Measurements from ENCODE around the gene ABCC5.

The ABCC5 gene

GRCh38 chr3:183918178-183918577 lies 99.5 kb downstream of the ABCC5 start:
- no peak for DNase-seq

- no peak for DNase-seq
Observed at GRCh38 chr3:183917776-183918175, 99.9 kb downstream of the ABCC5 start.

GRCh38 chr3:183914856-183915255 lies 102.8 kb downstream of the ABCC5 start:
- DNase-seq, result no peak

GRCh38 chr3:183913580-183913920 lies 104.1 kb downstream of the ABCC5 start:
- DNase-seq, result no peak

GRCh38 chr3:183912895-183913579 lies 104.6 kb downstream of the ABCC5 start:
- DNase-seq, result no peak

GRCh38 chr3:183911763-183912506 lies 105.7 kb downstream of the ABCC5 start:
- no peak for DNase-seq

- no peak for DNase-seq
Observed at GRCh38 chr3:183911087-183911486, 106.6 kb downstream of the ABCC5 start.

- DNase-seq, result no peak
Observed at GRCh38 chr3:183909030-183909600, 108.6 kb downstream of the ABCC5 start.

- no peak for DNase-seq
Observed at GRCh38 chr3:183907911-183908331, 109.8 kb downstream of the ABCC5 start.

- no peak for DNase-seq
Observed at GRCh38 chr3:183907176-183907575, 110.5 kb downstream of the ABCC5 start.

- DNase-seq, result no peak
Observed at GRCh38 chr3:183906234-183906921, 111.3 kb downstream of the ABCC5 start.

- DNase-seq, result no peak
Observed at GRCh38 chr3:183904833-183905780, 112.6 kb downstream of the ABCC5 start.

- no peak for DNase-seq
Observed at GRCh38 chr3:183898028-183898431, 119.7 kb downstream of the ABCC5 start.

GRCh38 chr3:183897606-183898005 lies 120.1 kb downstream of the ABCC5 start:
- no peak for DNase-seq

GRCh38 chr3:183896610-183897009 lies 121.1 kb downstream of the ABCC5 start:
- no peak for DNase-seq

- no peak for DNase-seq
Observed at GRCh38 chr3:183896184-183896583, 121.5 kb downstream of the ABCC5 start.

GRCh38 chr3:183895774-183896173 lies 121.9 kb downstream of the ABCC5 start:
- no peak for DNase-seq

- DNase-seq, result peak; percentile 65
Observed at GRCh38 chr3:183895296-183895695, 122.4 kb downstream of the ABCC5 start.

- DNase-seq, result no peak
Observed at GRCh38 chr3:183892610-183893214, 125.0 kb downstream of the ABCC5 start.

GRCh38 chr3:183885766-183886165 lies 131.9 kb downstream of the ABCC5 start:
- no peak for DNase-seq

GRCh38 chr3:183884427-183885296 lies 133.0 kb downstream of the ABCC5 start, which contains the start of gene PARL:
Gene PARL (minus strand): TSS chr3:183884880. CDS start chr3:183884846, 34 bp downstream.
- DNase-seq, result peak; percentile 97
